Thoracic aorta (tissue), 2 donors: ENCODE data around the gene ZNF184. TPM values are rescaled to one million over a fixed set of nuclear protein-coding genes. Genes with fewer than 3 reads are reported as not detected.

Source experiments
- ATAC-seq: fragments of 150-250 bp; one replicate; pipeline ENCODE4 v1.8.0; 2017; ENCODE audit warnings: low read depth; ENCODE audit not compliant: insufficient number of reproducible peaks, low FRiP score
- DNase-seq: peaks from one replicate; pipeline ENCODE4 v3.0.0-alpha.2; 2020; ENCODE audit warnings: low spot score
- H3K27ac ChIP-seq, 2 donors: fragments of 200-600 bp; sonication (generic); 1 replicate in 1 of 2; 2 replicates in 1 of 2; pipeline ENCODE4 v1.5.1; 2016; ENCODE audit warnings: mild to moderate bottlenecking in 2 of 2, moderate library complexity in 2 of 2
- H3K27me3 ChIP-seq: fragments of 200-600 bp; sonication (generic); replicated peaks from 2 replicates; pipeline ENCODE4 v1.6.0; 2016; ENCODE audit warnings: mild to moderate bottlenecking; ENCODE audit not compliant: insufficient read depth
- H3K36me3 ChIP-seq: fragments of 200-600 bp; sonication (generic); one replicate; pipeline ENCODE4 v1.5.1; 2016
- H3K4me1 ChIP-seq, 2 donors: fragments of 200-600 bp; sonication (generic); 1 replicate in 1 of 2; 2 replicates in 1 of 2; pipeline versions ENCODE4 v1.5.1 to v1.6.0; 2016; ENCODE audit warnings: low read depth in 2 of 2, mild to moderate bottlenecking in 1 of 2; ENCODE audit not compliant: control insufficient read depth in 1 of 2
- H3K4me3 ChIP-seq: fragments of 200-600 bp; sonication (generic); 2 replicates; pipeline ENCODE4 v1.5.1; 2016; ENCODE audit warnings: mild to moderate bottlenecking
- H3K9me3 ChIP-seq: fragments of 200-600 bp; sonication (generic); 2 replicates; pipeline ENCODE4 v1.5.1; 2016
- total RNA-seq, 2 donors: library from RNA; depleted of rRNA; stranded (reverse); fragments of >200 nt; gene quantifications; one replicate each; pipeline versions ENCODE4 v1.1.0 to v1.2.3, GENCODE V29; 2016
- TF ChIP-seq, protein P1 (sequence below): fragments of 200-600 bp; sonication (generic); IDR thresholded peaks from one replicate; pipeline ENCODE4 v1.5.1; 2019; ENCODE audit warnings: antibody characterized with exemption

Gene ZNF184
- total RNA-seq, 2 donors from 2014 or later = 3.4 to 5.0 TPM

DNA sequence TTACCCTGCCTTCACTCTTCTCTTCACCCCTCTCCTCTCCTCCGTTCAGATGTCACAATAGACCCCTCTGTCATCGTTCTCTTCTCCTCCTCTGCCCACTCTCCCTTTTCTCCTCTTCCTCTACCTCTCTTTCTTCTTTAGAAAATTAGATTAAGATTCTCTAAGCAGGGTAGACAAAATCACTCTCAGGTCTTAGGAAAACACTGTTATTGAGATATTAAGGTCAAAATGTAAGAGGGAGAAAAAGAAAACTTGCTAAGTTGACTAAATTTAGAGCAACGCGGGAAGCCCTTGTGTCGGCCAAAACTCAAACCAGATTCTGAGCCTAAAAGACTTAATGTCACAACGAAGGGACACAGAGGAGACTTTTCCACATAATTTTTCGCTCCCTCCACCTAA, 22.1 kb upstream of the ZNF184 start:
- no peak for DNase-seq
- TF ChIP-seq, protein P1, sequence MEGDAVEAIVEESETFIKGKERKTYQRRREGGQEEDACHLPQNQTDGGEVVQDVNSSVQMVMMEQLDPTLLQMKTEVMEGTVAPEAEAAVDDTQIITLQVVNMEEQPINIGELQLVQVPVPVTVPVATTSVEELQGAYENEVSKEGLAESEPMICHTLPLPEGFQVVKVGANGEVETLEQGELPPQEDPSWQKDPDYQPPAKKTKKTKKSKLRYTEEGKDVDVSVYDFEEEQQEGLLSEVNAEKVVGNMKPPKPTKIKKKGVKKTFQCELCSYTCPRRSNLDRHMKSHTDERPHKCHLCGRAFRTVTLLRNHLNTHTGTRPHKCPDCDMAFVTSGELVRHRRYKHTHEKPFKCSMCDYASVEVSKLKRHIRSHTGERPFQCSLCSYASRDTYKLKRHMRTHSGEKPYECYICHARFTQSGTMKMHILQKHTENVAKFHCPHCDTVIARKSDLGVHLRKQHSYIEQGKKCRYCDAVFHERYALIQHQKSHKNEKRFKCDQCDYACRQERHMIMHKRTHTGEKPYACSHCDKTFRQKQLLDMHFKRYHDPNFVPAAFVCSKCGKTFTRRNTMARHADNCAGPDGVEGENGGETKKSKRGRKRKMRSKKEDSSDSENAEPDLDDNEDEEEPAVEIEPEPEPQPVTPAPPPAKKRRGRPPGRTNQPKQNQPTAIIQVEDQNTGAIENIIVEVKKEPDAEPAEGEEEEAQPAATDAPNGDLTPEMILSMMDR = no peak
- ATAC-seq = no peak
- H3K4me3 ChIP-seq = peak overlapping the region; percentile 70
- H3K27ac ChIP-seq = peak overlapping the region; percentile 65
- no peaks in the 10 kb centered on the region for H3K36me3 ChIP-seq
- no peaks in the 10 kb centered on the region for H3K4me1 ChIP-seq
- H3K27me3 ChIP-seq = no peaks in the 10 kb centered on the region
- no peaks in the 10 kb centered on the region for H3K9me3 ChIP-seq

DNA sequence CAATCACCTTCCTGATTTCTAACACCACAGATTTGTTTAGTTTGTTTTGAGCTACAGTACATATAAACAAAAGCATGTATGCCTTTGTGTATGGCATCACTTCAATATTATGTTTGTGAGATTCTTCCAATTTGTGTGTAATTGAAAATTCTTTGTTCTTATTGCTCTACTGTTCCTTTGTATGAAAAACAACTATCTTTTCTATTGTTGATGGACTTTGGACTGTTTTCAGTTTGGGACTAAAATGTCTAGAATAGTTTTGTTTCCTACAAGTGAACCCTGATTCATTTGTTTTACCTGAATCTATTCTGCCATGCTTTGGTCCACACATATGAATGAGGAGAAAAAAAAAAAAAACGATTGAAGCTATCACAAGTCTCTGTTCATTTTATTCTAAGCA, 21.2 kb upstream of the ZNF184 start:
- no peak overlapping the region for H3K27ac ChIP-seq
- H3K36me3 ChIP-seq = no peaks in the 10 kb centered on the region
- DNase-seq (no peak), ATAC-seq (no peak)
- no peaks in the 10 kb centered on the region for H3K27me3 ChIP-seq
- H3K9me3 ChIP-seq = no peaks in the 10 kb centered on the region
- no peaks in the 10 kb centered on the region for H3K4me1 ChIP-seq
- H3K4me3 ChIP-seq = no peak overlapping the region
- TF ChIP-seq, protein P1 = no peak

DNA sequence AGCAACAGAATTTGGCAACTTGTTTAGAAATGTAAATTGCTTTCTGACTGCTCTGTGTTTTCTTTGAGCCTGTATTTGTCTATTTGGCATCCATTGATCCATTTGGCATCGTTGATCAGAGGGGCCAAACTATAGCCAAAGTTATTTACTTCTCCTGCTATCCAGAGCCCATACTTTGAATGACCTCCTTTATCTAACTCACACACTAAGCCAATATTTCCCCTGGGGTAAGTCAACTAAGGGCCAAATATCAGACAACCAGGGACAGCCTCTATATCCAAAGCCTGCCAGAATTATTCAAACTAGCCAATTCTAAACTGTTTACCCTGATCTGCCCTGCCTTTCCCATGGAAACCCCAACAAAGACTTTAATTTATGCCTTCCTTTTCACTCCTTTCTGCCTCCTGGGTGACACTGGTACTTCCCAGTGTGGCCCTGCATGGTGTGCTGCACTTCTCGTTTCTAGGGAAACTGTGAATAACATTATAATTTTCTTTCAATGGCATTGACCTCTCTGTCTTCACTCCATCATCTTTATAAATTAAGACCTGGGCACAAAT, 19.8 kb upstream of the ZNF184 start:
- TF ChIP-seq, protein P1 = no peak

DNA sequence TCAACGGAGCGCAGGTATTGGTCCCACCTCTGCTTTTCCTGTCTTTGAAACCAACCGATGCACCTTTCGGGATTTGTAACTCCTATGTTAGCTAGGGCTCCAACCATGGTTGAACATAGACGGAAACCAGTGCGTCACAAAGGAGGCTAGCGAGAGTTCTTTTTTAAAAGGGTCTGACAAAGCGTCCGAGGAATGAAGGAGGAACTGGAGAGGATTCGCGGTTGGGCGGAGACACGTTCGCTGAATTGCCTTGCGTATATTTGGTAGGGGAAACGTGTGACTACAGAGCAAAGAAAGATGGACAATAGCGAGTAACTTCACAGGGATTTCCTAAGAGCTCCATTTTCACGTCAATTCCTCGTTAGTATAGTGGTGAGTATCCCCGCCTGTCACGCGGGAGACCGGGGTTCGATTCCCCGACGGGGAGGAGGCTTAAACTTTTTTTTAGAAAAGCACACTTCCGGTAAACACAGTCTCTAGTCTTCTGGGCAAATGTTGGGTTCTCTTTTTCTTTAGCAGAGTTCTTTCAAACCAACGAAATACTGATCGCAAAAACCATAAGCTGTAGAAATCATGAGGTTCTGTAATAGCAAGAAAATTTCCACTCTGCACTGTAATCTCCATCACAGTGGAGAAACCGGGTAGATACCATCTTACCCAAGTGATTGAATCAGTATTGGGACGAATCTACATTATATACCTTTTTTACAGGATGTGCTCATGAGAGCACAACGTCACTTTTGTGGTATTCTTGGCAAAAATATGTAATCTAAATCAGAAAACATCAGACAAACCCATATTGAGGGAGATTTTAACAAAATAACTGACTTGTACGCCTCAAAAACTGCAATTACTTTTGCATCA, 6.6 kb upstream of the ZNF184 start:
- H3K27ac ChIP-seq = peak overlapping the region; percentile 93 to 98
- H3K9me3 ChIP-seq = no peaks in the 10 kb centered on the region
- TF ChIP-seq, protein P1 = no peak
- H3K36me3 ChIP-seq = no peaks in the 10 kb centered on the region
- peak; percentile 97 for ATAC-seq
- H3K4me3 ChIP-seq = peak overlapping the region; percentile 84
- H3K27me3 ChIP-seq = no peaks in the 10 kb centered on the region
- peak; percentile 36 for DNase-seq
- H3K4me1 ChIP-seq = peaks cover 4 to 9% of the 10 kb centered on the region in 2 donors

More for the DNA sequence above, 19.8 kb upstream of the ZNF184 start:
- Histone ChIP-seq H3K36me3 (no peaks in the 10 kb centered on the region), H3K9me3 (no peaks in the 10 kb centered on the region), H3K4me1 (no peaks in the 10 kb centered on the region), H3K4me3 (no peak overlapping the region), H3K27ac (no peak overlapping the region), H3K27me3 (no peaks in the 10 kb centered on the region)
- ATAC-seq (no peak), DNase-seq (no peak)

DNA sequence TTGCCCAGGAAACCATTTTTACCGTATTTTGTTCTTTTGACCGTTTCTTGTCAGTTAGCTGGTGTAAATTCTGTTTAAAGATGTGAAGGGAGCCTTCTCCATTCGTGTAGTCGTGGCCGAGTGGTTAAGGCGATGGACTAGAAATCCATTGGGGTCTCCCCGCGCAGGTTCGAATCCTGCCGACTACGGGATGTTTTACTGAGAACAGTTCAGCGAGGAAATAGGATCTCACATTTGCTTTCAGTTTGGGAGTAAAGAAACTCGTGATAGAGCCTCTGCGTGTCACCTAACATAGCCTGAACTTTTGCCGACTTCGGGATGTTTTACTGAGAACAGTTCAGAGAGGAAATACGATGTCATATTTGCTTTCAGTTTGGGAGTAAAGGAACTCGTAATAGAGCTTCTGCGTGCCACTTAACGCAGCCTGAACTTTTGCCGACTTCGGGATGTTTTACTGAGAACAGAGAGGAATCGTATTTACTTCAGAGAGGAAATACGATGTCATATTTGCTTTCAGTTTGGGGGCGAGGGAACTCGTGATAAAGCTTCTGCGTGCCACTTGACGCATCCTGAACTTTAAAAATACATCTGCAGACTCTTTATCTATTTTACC, 5.9 kb upstream of the ZNF184 start:
- Histone ChIP-seq H3K36me3 (no peaks in the 10 kb centered on the region), H3K9me3 (no peaks in the 10 kb centered on the region), H3K4me1 (peaks cover 4 to 9% of the 10 kb centered on the region in 2 donors), H3K4me3 (peak overlapping the region; percentile 84), H3K27me3 (no peaks in the 10 kb centered on the region), H3K27ac (peak overlapping the region; percentile 93 to 98)
- peak; percentile 79 for DNase-seq
- peak; percentile 81 for ATAC-seq
- TF ChIP-seq, protein P1 = no peak
